Epidermal melanocyte (primary cell): ENCODE data around the gene XCL1.
"Not testable (repeated sequence)": the region's sequence is repeated elsewhere in the genome, so short reads cannot be mapped to it uniquely, and the experiment has no call there.

ENCODE experiments used
- DNase-seq: peaks from one replicate; pipeline ENCODE4 v3.0.0; 2011; ENCODE audit warnings: low spot score; ENCODE audit not compliant: insufficient read length

Gene XCL1, protein sequence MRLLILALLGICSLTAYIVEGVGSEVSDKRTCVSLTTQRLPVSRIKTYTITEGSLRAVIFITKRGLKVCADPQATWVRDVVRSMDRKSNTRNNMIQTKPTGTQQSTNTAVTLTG

DNA sequence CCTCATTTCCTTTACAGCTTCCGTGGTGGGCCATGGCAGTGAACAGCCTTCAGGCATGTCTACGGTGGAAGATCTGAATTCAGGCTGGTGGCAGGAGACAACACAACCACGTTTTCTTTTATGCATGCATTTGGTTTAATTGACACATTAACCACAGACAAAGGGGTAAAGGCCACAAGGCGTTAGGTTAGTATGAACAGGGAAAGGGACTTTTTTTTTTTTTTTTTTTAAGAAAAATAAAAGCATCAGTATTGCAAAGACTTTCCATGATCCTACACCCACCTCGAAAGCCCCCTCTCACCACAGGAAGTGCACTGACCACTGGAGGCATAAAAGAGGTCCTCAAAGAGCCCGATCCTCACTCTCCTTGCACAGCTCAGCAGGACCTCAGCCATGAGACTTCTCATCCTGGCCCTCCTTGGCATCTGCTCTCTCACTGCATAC, at the start of gene XCL1:
TSS of gene XCL1 (plus strand) at position 361 of the 444 bp plus-strand sequence. CDS start at position 394, 33 bp downstream.
- not testable (repeated sequence) for DNase-seq

DNA sequence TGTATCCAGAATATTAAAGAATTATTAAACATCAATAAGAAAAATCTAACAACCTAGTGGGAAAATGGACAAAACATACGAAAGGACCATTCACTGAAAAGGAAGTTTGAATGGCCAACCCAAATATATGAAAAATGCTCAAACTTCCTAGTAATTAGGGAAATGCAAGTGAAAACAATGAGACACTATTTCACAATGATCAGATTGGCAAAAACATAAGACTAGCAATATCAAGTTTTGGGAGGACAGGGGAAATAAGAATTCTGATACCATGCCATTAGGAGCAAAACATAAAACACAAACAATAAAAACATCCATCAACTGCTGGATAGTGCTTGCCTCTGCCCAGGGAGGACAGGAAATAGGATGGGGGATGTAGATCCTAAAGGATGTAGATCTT, 46.9 kb upstream of the XCL1 start:
- no peak for DNase-seq

DNA sequence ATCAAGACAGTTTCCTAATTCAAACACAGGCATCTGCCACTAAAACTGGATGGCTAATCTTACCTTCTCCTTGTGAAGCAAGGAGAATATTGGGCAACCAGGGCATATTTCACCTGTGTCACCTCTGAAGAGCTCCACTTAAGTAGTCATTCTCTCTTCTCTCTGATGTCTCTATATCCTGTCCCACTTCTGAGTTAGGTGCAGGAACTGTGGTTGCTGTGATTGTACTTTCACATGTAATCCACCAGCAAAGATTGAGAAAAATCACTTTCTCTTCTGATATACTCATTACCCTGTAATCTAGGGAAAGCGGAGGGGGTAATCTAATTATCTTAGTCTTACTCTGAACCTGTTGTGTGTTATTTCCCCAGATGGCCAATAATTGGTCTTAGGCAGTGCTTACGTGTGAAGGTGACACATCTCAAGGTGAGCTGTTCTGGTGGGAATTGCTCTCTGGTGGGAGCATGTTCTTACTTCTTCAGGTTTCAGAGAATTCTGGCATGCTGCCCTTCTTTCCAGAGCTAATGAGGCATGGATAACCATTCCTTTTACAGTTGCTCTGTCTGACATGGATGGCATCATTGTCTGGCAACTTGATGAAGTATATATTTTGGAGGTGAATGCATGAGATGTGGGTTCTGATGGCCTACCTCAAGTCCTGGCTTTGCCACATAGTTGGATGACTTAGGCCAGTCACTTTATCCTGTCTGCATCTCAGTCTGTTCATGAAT, 44.6 kb upstream of the XCL1 start:
- no peak for DNase-seq

DNA sequence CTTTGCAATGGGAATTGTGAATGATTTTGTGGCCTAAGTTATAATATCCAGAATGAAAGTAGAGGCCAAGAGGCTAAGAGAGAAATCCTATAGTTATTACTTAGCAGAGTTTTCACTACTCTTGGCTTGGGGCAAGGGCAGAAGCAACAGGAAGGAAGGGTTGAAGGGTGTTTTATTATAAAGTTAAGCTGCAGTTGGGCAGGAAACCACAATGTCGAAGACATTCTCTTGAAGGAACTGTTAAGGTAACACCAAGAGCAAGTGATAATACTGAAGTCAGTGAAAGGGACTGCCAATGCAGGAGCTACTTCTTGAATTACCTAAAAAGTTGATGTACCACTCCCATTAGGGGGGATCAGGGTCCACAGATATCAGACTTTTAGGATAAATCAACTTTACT, 40.9 kb upstream of the XCL1 start:
- DNase-seq: no peak

DNA sequence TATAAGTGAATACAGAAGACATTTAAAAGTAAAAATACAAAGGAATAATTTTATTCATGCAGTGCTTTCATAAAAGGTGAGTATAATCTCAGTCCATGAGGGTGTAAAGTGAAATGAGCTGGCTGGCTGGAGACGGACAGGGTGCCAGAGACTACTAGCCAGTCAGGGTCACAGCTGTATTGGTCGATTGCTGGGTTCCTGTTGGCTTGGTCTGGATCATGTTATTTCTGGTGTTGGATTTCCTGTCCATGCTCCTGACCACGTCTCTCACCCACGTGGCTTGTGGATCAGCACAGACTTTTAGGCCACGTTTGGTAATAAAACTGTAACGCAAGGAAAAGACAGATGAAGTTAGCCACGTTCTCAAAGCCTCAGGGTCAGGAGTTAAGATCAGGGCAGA, 35.6 kb upstream of the XCL1 start:
- not testable (repeated sequence) for DNase-seq

DNA sequence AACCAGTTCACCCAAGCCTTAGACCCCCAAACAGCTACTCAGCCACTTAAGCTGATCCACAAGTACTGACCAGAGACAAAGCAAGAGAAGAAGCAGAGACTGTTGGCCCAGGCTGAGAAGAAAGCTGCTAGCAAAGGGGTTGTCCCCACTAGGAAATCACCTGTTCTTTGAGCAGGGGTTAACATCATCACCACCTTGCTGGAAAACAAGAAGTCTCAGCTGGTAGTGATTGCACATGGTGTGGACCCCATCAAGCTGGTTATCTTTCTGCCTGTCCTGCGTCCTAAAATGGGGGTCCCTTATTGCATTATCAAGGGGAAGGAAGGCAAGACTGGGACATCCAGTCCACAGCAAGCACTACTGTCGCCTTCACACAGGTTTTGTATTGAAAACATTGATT, 33.4 kb upstream of the XCL1 start:
- DNase-seq: not testable (repeated sequence)

DNA sequence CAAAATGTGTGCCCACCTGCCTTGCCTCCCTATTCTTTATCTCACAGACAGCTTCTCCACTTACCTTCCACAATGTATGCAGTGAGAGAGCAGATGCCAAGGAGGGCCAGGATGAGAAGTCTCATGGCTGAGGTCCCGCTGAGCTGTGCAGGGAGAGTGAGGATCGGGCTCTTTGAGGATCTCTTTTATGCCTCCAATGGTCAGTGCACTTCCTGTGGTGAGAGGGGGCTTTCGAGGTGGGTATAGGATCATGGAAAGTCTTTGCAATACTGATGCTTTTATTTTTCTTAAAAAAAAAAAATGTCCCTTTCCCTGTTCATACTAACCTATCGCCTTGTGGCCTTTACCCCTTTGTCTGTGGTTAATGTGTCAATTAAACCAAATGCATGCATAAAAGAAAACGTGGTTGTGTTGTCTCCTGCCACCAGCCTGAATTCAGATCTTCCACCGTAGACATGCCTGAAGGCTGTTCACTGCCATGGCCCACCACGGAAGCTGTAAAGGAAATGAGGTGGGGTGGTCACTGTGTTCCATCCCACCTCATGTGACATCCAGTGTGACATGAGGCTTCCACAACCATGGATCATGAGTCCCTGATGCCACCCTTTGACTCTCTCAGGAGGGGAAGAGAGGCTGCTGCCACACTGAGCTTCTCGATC, 32.4 kb upstream of the XCL1 start, which contains the start of gene XCL2:
TSS of gene XCL2 (minus strand) at position 158 of the 659 bp plus-strand sequence. CDS start at position 125, 33 bp downstream.
- not testable (repeated sequence) for DNase-seq

DNA sequence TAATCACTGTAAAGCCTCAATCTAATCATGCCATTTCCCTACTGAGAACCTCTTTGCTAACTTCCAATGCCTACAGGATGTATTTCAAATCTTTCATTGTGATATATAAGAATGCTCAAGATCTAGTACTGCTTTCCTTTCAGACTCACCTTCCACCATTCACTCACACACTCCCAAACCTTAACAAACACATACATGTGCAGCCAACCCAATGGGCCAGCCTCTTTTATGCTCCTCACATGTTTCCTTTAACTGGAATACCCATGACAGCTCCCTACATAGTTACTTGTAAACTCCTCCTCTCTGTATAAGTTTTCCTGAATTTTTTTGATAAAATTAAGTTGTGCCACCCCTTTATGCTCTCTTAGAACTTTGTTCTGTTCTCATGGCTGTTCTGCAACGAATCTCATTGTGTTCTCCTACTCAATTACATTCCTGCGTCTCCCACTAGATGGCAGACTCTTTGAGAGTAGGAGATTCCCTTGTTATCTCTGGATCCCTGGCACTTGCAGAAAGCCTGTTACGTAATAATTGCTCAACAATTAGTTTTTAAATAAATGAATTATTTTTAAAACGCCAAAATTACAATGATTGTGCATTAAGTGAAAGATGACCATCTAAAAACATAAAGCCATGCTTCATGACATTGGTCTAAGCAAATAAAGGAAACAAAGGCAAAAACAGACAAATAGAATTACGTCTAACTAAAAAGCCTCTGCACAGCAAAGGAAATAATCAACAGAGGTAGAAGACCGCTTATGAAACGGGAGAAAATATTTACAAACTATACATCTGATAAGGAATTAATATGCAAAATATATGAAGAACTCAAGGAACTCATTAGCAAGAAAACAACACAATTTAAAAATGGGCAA, 30.5 kb upstream of the XCL1 start:
- DNase-seq: not testable (repeated sequence)

DNA sequence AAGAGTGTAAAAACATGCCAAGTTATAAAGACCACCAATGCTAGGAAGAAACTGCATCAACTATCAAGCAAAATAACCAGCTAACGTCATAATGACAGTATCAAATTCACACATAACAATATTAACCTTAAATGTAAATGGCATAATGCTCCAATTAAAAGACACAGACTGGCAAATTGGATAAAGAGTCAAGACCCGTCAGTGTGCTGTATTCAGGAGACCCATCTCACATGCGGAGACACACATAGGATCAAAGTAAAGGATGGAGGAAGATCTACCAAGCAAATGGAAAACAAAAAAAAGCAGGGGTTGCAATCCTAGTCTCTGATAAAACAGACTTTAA, 29.9 kb upstream of the XCL1 start:
- not testable (repeated sequence) for DNase-seq

DNA sequence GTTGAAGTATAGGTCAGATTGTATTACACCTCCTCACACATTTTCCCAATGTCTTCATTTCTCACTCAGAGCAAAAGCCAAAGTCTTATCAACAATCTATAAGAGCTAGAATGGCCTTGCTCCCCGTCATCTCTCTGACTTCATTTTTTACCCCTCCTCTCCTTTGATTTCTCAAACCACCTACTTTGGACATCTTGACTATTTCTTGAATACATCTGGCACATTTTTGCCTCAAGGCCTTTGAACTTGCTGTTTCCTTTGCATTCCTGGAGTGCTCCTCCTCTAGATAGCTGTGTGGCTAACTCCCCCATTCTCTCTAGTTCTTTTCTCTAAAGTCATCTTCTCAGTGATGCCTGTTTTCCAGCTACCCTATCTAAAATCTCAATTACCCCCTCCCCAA, 25.4 kb upstream of the XCL1 start:
- no peak for DNase-seq

DNA sequence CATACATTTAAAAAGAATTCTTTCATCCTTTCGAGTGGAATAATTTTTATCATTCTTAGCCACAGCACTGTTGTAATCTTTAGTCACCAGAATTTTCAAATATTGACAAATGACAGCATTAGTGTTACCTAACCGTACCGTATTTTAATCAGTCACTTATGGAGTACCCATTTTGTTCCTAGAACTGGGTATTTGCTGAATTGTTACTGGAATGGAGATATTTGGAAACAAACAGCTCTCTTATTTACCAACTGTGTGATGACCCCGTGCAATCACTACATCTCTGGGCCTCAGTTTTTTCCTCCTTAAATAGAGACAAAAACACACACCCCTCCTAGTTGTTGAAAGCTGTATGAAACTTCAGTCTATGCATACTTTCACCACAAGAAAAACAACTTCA, 24.7 kb upstream of the XCL1 start:
- DNase-seq: no peak

DNA sequence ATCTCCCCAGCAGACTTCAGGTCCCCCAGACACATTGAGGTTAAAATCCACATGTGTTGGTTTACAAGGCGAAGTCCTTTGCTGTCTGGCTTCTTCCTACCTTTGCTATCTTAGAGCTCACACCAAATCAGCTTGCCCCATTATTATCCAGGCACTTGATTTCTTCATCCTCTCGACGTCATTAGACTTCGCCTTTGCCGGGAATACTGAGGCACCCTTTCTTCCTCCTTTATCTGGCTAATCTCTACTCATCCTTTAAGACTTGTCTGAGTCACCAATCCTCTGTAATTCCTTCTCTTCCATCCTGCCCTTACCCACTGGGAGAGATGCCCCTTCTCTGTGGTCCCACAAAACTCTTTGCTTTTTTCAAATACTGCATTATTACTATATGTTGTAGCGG, 23.4 kb upstream of the XCL1 start:
- no peak for DNase-seq

DNA sequence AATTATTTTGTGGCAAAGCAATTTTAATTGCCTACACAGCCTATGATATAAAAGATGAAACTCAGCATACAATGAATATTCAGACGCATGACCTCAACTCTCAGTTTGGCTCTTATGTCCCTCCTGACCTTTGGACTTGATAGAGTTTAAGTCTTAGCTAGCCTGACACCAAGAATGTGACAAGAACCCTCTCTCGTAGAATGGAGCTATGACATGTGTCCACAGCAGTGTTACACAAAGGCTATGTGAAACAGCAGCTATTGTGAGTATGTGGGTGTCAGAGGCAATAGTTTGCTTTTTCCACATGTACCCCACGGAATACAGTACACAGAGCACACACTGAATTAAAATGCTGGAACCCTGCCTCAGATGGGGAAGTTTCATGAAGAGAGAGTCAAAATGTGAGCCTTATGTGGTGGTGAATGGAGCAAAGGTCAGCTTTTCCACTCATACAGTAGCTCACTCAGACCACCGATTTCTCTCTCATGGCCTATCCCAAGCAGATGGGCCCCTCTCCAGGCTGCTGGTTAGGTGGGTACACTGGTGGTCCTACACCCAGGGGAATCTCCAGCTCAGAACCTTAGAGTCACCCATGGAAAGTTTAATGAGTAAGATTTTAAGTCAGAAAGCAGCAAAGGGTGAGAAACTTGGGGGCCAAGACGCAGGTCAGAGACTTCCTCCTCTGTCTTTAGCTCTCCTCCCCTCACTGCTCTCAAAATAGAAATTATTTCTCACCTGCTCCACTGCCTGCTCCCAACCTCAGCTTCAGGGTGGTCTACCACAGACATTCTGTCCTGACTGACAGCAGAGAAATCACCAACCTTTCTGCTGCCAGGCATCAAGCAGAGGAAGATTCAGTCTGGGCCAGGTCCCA, 22.5 kb upstream of the XCL1 start:
- no peak for DNase-seq

DNA sequence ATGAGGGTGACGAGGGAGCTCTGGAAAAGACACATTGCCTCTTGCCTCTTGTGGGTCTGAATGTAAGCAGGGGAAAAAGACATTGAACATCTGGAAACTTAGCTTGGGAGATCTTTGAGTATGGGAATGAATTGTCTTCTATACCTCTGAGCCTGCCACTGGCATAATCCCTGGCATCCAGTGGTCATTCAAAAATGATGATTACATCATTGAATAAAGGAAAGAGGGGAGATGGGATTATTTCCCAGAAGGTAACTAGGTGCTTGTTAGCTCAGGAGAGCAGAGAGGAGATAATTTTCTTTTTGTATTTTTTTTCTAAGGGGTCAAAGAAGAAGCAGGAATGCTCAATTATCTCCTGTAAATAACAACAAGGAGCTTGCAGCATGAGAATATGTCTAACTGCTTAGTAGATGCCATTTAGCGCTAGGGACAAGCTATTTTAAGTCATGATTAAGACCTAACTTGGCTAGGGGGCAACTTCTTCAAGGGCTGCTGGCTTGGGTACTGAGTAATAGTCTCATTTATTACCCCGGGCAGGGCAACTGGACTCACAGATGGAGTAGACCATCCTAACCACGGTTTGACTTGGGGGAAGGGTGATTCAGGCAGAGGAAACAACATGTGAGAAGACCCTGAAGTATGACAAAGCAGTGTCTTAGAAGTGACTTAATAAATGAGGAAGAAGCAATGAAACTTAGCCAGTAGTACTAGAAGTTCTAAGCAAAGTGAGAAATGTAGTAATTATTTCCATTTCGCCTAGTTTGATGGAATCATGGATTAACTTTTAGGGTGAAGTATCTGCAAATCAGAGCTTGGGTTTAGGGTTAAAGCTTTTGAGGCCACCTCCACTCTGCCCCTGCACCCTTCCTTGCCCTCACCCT, 21.6 kb upstream of the XCL1 start:
- DNase-seq: no peak

DNA sequence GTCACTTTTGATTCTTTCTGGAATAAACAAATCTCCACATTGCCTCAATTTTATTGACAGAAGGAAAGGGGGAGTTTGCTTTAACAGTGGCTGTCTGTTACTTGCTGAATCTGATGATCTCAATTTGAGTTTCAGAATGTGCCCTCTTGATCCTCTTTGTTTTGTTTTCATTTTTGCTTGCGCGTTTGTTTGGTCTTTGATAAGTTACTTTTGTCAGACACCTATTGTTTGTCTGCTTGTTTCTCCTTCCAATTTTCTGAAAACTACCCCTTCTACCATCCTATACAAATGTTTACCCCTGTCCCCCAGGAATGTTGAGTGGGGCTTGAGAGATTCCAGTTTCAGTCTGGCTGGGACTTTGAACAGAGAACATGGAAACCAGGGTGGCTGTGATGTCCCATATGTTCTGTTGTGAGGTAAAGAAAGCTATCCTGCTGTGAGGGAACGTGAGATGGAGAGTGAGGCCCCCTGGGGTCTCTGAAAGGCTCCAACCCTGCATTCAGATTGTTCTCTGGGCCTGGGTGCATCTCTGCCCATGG, 20.8 kb upstream of the XCL1 start:
- no peak for DNase-seq

DNA sequence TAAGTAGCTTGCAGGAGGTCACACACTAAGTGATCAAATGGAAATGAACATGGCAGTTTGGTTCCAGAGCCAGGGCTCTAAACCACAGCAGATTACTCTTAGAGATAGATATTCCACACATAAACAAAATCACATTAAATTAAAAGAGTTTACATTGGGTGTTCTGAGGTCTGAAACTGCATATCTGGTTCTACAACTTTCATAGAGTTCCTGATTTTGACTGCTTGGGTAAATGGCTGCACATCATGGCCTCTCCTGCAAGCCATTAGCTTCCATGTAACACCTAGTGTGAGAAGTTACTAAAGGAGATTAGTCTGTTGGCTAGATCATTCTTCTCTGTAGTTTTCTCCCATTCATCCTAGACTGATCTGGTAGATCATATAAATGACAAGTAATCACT, 19.8 kb upstream of the XCL1 start:
- no peak for DNase-seq

DNA sequence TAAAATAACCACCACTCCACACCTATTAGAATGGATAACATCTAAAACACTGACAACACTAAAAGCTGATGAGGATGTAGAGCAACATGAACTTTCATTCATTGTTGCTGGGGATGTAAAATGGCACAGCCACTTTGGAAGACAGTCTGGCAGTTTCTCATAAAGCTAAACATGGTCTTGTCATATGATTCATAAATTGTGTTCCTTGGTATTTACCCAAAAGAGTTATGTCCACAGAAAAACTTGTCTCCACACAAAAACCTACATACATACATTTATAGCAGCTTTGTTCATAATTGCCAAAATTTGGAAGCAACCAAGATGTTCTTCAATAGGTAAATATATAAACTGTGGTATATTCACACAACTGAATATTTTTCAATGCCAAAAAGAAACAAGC, 16.0 kb upstream of the XCL1 start:
- DNase-seq: no peak

DNA sequence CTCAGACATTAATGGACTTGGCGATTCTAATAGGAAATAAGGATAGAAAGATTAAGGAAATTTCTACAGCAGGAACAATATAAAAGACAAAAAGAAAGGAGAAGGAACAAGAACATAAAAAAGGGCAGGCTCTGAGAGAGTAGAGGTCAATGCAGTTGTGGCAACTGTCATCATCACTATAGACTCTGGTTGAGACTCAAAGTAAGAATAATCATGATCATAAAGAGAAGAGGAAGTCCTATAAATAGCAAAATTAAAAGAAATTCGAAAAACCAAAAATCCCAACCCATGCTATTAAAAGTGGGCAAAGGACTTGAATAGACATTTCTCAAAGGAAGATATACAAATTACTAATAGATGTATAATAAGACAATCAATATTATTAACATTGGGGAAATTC, 14.4 kb upstream of the XCL1 start:
- DNase-seq: no peak

DNA sequence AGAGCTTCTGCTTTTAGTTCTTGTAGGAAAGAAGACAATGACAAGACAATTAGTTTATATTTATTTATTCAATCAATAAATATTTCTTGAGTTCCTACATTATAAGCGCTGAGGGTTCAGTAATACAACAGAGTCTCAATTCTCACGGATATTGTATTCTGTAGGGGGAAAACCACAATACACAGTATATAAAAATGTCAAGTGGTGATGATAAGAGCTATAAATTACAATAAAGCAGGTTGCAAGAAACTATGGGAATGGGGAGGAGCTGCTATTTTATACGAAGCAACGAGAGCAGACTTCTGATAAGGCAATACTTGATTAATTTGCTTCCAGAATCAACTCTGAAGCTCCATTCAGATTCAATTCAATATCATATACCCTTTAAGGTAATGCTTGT, 10.6 kb upstream of the XCL1 start:
- DNase-seq: no peak

DNA sequence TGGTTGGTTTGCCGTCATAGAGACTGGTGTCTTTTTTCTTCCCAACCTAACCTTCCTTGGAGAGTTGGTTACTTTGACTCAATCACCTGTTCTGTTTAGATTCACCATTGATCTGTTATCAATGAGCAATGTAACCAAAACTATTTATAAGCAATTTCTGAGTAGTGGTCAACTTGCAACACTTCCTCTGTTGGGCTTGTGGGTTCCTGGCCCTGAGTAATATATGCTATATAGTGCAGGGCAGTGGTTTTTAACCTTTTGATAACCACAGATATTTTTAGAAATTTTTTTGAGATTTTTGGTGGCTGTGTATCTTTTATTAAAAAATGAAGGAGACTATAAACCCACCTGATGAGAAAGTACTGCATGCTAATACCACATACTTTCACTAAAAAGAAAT, 9.4 kb upstream of the XCL1 start:
- no peak for DNase-seq
